ENCODE measurements around the gene LRP8.

LRP8 gene

DNA sequence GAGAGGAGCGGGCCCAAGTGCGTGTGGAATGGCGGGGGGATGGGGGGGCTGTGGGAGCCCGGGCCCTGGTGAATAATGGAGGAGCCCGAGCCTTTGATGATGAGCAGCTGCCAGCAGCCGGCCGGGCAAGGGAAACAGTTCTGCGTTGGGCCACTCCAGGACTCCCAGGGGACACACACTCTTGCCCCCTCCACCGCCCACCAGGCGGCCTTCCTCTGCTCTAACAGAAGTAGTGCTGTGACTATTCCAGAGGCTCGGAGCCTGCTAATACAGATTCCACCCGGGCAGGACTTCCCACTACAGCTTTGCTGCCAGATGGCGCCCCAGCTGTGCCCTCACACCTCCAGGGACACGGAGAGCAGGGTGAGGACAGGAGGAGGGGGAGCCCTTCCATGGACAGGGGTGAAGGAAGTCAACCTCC lies 48.2 kb upstream of the LRP8 start:
- H3K9ac ChIP-seq (ENCODE audit: low read depth, low read length, poor library complexity, severe bottlenecking): no peak overlapping the region
- no peaks in the 10 kb centered on the region for H4K20me1 ChIP-seq (ENCODE audit: insufficient read depth, low read length, poor library complexity, severe bottlenecking)
- no peaks in the 10 kb centered on the region for H3K4me1 ChIP-seq (ENCODE audit: insufficient read depth, low read length, poor library complexity, severe bottlenecking)

DNA sequence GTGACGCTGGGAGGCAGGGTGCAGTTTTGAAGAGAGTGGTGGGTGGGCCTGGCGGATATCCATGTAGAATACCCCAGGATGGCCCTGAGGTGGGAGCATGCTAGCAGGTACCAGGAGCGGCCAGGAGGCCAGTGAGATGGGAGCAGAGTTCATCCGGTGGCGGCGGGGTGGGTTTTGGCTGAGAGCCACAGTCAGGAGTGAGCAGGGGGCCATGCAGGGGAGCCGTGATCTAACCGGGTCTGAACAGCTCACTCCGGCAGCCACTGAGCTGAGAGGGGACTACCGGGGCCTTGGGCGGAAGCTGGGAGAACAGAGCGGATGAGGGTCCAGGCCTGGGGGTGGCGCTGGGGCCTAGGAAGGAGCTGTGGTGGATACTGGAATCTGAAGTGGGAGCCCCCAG lies 47.6 kb upstream of the LRP8 start:
- no peaks in the 10 kb centered on the region for H3F3A ChIP-seq (ENCODE audit: low read depth)
- H3K9ac ChIP-seq (ENCODE audit: low read depth, low read length, poor library complexity, severe bottlenecking): no peak overlapping the region
- H3K27me3 ChIP-seq (ENCODE audit: insufficient read depth, low read length, poor library complexity, severe bottlenecking): no peaks in the 10 kb centered on the region
- H4K20me1 ChIP-seq (ENCODE audit: insufficient read depth, low read length, poor library complexity, severe bottlenecking): no peaks in the 10 kb centered on the region
- H3K36me3 ChIP-seq (ENCODE audit: insufficient read depth, low read length): no peaks in the 10 kb centered on the region
- TF ChIP-seq EZH2phosphoT487 (IDR thresholded peaks at IDR 0.05; ENCODE audit: borderline replicate concordance): no peak
- TF ChIP-seq, protein P1, sequence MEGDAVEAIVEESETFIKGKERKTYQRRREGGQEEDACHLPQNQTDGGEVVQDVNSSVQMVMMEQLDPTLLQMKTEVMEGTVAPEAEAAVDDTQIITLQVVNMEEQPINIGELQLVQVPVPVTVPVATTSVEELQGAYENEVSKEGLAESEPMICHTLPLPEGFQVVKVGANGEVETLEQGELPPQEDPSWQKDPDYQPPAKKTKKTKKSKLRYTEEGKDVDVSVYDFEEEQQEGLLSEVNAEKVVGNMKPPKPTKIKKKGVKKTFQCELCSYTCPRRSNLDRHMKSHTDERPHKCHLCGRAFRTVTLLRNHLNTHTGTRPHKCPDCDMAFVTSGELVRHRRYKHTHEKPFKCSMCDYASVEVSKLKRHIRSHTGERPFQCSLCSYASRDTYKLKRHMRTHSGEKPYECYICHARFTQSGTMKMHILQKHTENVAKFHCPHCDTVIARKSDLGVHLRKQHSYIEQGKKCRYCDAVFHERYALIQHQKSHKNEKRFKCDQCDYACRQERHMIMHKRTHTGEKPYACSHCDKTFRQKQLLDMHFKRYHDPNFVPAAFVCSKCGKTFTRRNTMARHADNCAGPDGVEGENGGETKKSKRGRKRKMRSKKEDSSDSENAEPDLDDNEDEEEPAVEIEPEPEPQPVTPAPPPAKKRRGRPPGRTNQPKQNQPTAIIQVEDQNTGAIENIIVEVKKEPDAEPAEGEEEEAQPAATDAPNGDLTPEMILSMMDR (conservative IDR thresholded peaks at IDR 0.05; ENCODE audit: low read length): no peak
- no peak overlapping the region for H3K4me3 ChIP-seq (ENCODE audit: low read length, poor library complexity, severe bottlenecking)
- H3K9me3 ChIP-seq (ENCODE audit: insufficient read depth, low read depth, low read length): no peaks in the 10 kb centered on the region
- no peak overlapping the region for H3K4me2 ChIP-seq (ENCODE audit: low read depth, low read length, poor library complexity, severe bottlenecking)
- H3K79me2 ChIP-seq (ENCODE audit: insufficient read depth, low read length): no peaks in the 10 kb centered on the region
- no peaks in the 10 kb centered on the region for H3K9me2 ChIP-seq (replicated peaks; ENCODE audit: low read depth, low read length)
- no peak overlapping the region for H2AFZ ChIP-seq (ENCODE audit: low read length)
- no peaks in the 10 kb centered on the region for H3K4me1 ChIP-seq (ENCODE audit: insufficient read depth, low read length, poor library complexity, severe bottlenecking)

More for the DNA sequence above, 48.2 kb upstream of the LRP8 start:
- Histone ChIP-seq H3K27me3 (ENCODE audit: insufficient read depth, low read length, poor library complexity, severe bottlenecking) (no peaks in the 10 kb centered on the region), H3K4me3 (ENCODE audit: low read length, poor library complexity, severe bottlenecking) (no peak overlapping the region), H3F3A (ENCODE audit: low read depth) (no peaks in the 10 kb centered on the region), H3K79me2 (ENCODE audit: insufficient read depth, low read length) (no peaks in the 10 kb centered on the region), H3K9me3 (ENCODE audit: insufficient read depth, low read depth, low read length) (no peaks in the 10 kb centered on the region), H3K4me2 (ENCODE audit: low read depth, low read length, poor library complexity, severe bottlenecking) (no peak overlapping the region), H3K36me3 (ENCODE audit: insufficient read depth, low read length) (no peaks in the 10 kb centered on the region), H3K9me2 (replicated peaks; ENCODE audit: low read depth, low read length) (no peaks in the 10 kb centered on the region), H2AFZ (ENCODE audit: low read length) (no peak overlapping the region)
- no peak for TF ChIP-seq EZH2phosphoT487 (IDR thresholded peaks at IDR 0.05; ENCODE audit: borderline replicate concordance)
- TF ChIP-seq, protein P1 (conservative IDR thresholded peaks at IDR 0.05; ENCODE audit: low read length): no peak

DNA sequence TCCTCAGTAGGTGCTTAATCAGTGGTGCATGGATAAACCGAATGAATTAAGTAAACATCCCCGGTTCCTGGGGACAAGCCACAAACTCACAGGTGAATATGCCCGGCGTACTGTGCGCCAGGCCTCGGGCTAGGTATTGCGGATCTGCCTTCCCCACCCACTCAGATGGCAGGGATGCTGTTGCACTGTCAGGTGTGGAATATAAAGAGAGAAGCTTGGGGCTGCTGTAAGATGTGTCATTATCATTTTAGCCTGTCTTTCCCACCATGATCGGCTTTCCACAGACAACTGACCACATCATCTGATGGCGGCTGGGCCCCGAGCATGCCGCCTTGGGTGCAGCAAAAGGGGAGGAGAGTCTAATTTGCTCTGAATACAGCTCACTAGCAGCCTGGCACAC lies 45.4 kb upstream of the LRP8 start:
- Histone ChIP-seq H3K9ac (ENCODE audit: low read depth, low read length, poor library complexity, severe bottlenecking) (no peak overlapping the region), H3K4me1 (ENCODE audit: insufficient read depth, low read length, poor library complexity, severe bottlenecking) (peaks cover 3% of the 10 kb centered on the region), H2AFZ (ENCODE audit: low read length) (no peak overlapping the region), H3K9me2 (replicated peaks; ENCODE audit: low read depth, low read length) (no peaks in the 10 kb centered on the region), H4K20me1 (ENCODE audit: insufficient read depth, low read length, poor library complexity, severe bottlenecking) (no peaks in the 10 kb centered on the region), H3K4me2 (ENCODE audit: low read depth, low read length, poor library complexity, severe bottlenecking) (no peak overlapping the region), H3K27me3 (ENCODE audit: insufficient read depth, low read length, poor library complexity, severe bottlenecking) (no peaks in the 10 kb centered on the region), H3K36me3 (ENCODE audit: insufficient read depth, low read length) (no peaks in the 10 kb centered on the region), H3K9me3 (ENCODE audit: insufficient read depth, low read depth, low read length) (no peaks in the 10 kb centered on the region), H3K79me2 (ENCODE audit: insufficient read depth, low read length) (no peaks in the 10 kb centered on the region), H3K4me3 (ENCODE audit: low read length, poor library complexity, severe bottlenecking) (no peak overlapping the region), H3F3A (ENCODE audit: low read depth) (no peaks in the 10 kb centered on the region)
- TF ChIP-seq, protein P1 (conservative IDR thresholded peaks at IDR 0.05; ENCODE audit: low read length): no peak
- TF ChIP-seq EZH2phosphoT487 (IDR thresholded peaks at IDR 0.05; ENCODE audit: borderline replicate concordance): no peak
